Measurements from ENCODE around the gene BRAF.

- peak; percentile 34 for TF ChIP-seq POLR2A (IDR thresholded peaks at IDR 0.05)
- TF ChIP-seq, protein P1, sequence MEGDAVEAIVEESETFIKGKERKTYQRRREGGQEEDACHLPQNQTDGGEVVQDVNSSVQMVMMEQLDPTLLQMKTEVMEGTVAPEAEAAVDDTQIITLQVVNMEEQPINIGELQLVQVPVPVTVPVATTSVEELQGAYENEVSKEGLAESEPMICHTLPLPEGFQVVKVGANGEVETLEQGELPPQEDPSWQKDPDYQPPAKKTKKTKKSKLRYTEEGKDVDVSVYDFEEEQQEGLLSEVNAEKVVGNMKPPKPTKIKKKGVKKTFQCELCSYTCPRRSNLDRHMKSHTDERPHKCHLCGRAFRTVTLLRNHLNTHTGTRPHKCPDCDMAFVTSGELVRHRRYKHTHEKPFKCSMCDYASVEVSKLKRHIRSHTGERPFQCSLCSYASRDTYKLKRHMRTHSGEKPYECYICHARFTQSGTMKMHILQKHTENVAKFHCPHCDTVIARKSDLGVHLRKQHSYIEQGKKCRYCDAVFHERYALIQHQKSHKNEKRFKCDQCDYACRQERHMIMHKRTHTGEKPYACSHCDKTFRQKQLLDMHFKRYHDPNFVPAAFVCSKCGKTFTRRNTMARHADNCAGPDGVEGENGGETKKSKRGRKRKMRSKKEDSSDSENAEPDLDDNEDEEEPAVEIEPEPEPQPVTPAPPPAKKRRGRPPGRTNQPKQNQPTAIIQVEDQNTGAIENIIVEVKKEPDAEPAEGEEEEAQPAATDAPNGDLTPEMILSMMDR (IDR thresholded peaks at IDR 0.05), result no peak
- no peak for TF ChIP-seq EP300 (IDR thresholded peaks at IDR 0.05; ENCODE audit: low read depth)
Measured at GRCh38 chr7:140924821-140925421, at the start of gene BRAF.

All from transverse colon (tissue), 3 donors.